Tibial artery (tissue), 4 donors: ENCODE data around the gene ZEB2.

Experiments
- DNase-seq, 2 donors: peaks; one replicate each; pipeline ENCODE4 v3.0.0-alpha.2; 2019
- H3K27ac ChIP-seq, 2 donors: fragments of 200-600 bp; sonication (generic) in 1 of 2; 1 replicate in 1 of 2; 2 replicates in 1 of 2; pipeline ENCODE4 v1.5.1; 2018 to 2019; ENCODE audit warnings: mild to moderate bottlenecking in 1 of 2
- H3K27me3 ChIP-seq, 2 donors: fragments of 200-600 bp; sonication (generic) in 1 of 2; one replicate each; pipeline versions ENCODE4 v1.5.1 to v1.6.0; 2016 to 2019
- H3K36me3 ChIP-seq, 3 donors: fragments of 200-600 bp; sonication (generic) in 2 of 3; one replicate each; pipeline ENCODE4 v1.5.1; 2016 to 2019; ENCODE audit warnings: mild to moderate bottlenecking in 2 of 3
- H3K4me1 ChIP-seq, 4 donors: fragments of 200-600 bp; sonication (generic) in 2 of 4; 1 replicate in 3 of 4; 2 replicates in 1 of 4; pipeline ENCODE4 v1.5.1; 2016 to 2019
- H3K4me3 ChIP-seq, 2 donors: fragments of 200-600 bp; sonication (generic) in 1 of 2; 1 replicate in 1 of 2; 2 replicates in 1 of 2; pipeline ENCODE4 v1.5.1; 2018 to 2019; ENCODE audit warnings: mild to moderate bottlenecking in 2 of 2
- H3K9me3 ChIP-seq, 3 donors: fragments of 200-600 bp; sonication (generic) in 1 of 3; one replicate each; pipeline ENCODE4 v1.5.1; 2016 to 2019
- intact Hi-C: fragments of 100-400 bp; cut with DNase I; formaldehyde crosslinking; loops from one replicate; pipeline ENCODE4 v1.15.0; 2023; ENCODE audit warnings: low total_unique reads
- TF ChIP-seq, protein P1 (sequence below), 2 experiments: fragments of 200-600 bp in 1 of 2; fragments of 450-650 bp in 1 of 2; IDR thresholded peaks; one replicate each; pipeline ENCODE4 v1.5.1; 2017 to 2019; ENCODE audit warnings: antibody characterized with exemption in 2 of 2, mild to moderate bottlenecking in 1 of 2, moderate library complexity in 1 of 2

Gene ZEB2

GRCh38 chr2:144341538-144341937 lies 178.4 kb downstream of the ZEB2 start:
- DNase-seq = no peak
- Histone ChIP-seq H3K27ac (no peak overlapping the region), H3K4me3 (no peak overlapping the region), H3K36me3 (no peaks in the 10 kb centered on the region), H3K4me1 (peaks cover 0 to 7% (median 0%) of the 10 kb centered on the region in 4 donors), H3K9me3 (no peaks in the 10 kb centered on the region), H3K27me3 (no peaks in the 10 kb centered on the region)
- TF ChIP-seq, protein P1, sequence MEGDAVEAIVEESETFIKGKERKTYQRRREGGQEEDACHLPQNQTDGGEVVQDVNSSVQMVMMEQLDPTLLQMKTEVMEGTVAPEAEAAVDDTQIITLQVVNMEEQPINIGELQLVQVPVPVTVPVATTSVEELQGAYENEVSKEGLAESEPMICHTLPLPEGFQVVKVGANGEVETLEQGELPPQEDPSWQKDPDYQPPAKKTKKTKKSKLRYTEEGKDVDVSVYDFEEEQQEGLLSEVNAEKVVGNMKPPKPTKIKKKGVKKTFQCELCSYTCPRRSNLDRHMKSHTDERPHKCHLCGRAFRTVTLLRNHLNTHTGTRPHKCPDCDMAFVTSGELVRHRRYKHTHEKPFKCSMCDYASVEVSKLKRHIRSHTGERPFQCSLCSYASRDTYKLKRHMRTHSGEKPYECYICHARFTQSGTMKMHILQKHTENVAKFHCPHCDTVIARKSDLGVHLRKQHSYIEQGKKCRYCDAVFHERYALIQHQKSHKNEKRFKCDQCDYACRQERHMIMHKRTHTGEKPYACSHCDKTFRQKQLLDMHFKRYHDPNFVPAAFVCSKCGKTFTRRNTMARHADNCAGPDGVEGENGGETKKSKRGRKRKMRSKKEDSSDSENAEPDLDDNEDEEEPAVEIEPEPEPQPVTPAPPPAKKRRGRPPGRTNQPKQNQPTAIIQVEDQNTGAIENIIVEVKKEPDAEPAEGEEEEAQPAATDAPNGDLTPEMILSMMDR (IDR thresholded peaks at IDR 0.05) = no peak
- intact Hi-C loops = no loop called here

DNA sequence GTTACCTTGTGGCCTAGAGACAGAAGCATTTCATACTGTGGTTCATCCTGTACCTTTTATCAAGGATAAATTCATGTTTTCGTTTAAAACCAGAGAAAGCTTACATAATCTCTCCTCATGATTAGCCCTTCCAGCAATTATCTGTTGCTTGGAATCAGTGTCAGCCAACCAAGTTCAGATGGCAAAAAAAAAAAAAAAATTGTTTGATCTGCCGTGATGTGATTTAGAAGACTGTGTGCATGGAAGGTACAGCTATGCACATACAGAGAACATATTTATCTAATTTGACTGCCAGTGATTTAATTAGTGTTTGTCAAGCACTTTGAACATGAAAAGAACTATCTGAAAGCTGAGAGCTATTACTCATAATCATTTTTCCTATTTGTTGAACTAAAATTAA lies 180.9 kb downstream of the ZEB2 start:
- intact Hi-C loops = no loop called here
- no peaks in the 10 kb centered on the region for H3K36me3 ChIP-seq
- TF ChIP-seq, protein P1 (IDR thresholded peaks at IDR 0.05) = no peak

DNA sequence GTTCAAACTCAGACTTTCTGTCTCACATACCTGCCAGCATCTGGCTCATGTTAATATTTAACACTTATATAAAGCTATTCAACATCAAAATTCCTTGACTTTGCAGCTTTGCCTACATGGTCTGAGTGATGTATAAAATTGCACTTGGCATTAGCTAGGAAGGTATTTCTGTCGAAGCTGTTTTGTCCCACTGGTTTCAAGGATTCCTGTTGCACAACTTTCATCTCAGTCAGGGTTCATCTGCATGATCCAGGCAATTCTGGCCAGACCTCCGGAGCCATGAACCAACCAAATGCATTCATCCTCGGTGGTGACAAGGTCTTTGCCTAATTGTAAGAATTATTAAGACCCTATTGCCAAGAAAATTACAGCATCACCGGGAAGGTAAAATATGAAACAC lies 185.4 kb downstream of the ZEB2 start:
- no peak overlapping the region for H3K27ac ChIP-seq
- no peaks in the 10 kb centered on the region for H3K36me3 ChIP-seq
- no peaks in the 10 kb centered on the region for H3K9me3 ChIP-seq
- DNase-seq = no peak
- no peak overlapping the region for H3K4me3 ChIP-seq
- no peaks in the 10 kb centered on the region for H3K27me3 ChIP-seq
- TF ChIP-seq, protein P1 (IDR thresholded peaks at IDR 0.05) = no peak
- H3K4me1 ChIP-seq = peaks cover 0 to 5% (median 2%) of the 10 kb centered on the region in 4 donors
- intact Hi-C loops = loop anchor here (5.0 kb wide), 1 partner anchor 183 kb away; no protein-coding TSS in a partner anchor

More for the DNA sequence above, 180.9 kb downstream of the ZEB2 start:
- Histone ChIP-seq H3K27me3 (no peaks in the 10 kb centered on the region), H3K27ac (no peak overlapping the region), H3K4me1 (peaks cover 0 to 7% (median 0%) of the 10 kb centered on the region in 4 donors), H3K9me3 (no peaks in the 10 kb centered on the region), H3K4me3 (no peak overlapping the region)
- DNase-seq = no peak
